Caco-2 (cell line): ENCODE measurements around the gene KLC1. TPM values are rescaled to one million over a fixed set of nuclear protein-coding genes. Genes with fewer than 3 reads are reported as not detected.

Source experiments
- BruUV-seq: library from RNA; stranded (reverse); fragments of 400-500 nt; replicated peaks from 2 replicates; lab custom pipeline; 2021; lab: Mats Ljungman, UMichigan
- CTCF ChIA-PET: fragments of 300-600 bp; sonication (Branson Sonifier 250); formaldehyde crosslinking; loops from one replicate; lab custom pipeline; 2022; ENCODE audit warnings: antibody characterized with exemption; lab: Charles Lee
- POLR2A ChIA-PET: fragments of 300-600 bp; sonication (Branson Sonifier 250); formaldehyde crosslinking; loops from one replicate; lab custom pipeline; 2022; ENCODE audit warnings: antibody characterized with exemption; lab: Charles Lee
- DNase-seq, 2 experiments: peaks; one replicate each; pipeline versions ENCODE4 v3.0.0 to v3.0.0-alpha.2; 2020 to 2022
- H3K27me3 ChIP-seq: replicated peaks from 2 replicates; pipeline ENCODE4 v1.6.0; 2011; ENCODE audit warnings: low read length; ENCODE audit not compliant: control insufficient read depth, insufficient read depth
- H3K36me3 ChIP-seq: 2 replicates; pipeline ENCODE4 v1.5.1; 2011; ENCODE audit warnings: low read length; ENCODE audit not compliant: control insufficient read depth, insufficient read depth
- H3K4me1 ChIP-seq: fragments of 250-450 bp; sonication (Bioruptor Pico); 2 replicates; pipeline ENCODE4 v1.5.1; 2020; ENCODE audit warnings: mild to moderate bottlenecking
- H3K4me3 ChIP-seq: 2 replicates; pipeline ENCODE4 v1.5.1; 2011; ENCODE audit warnings: low read depth, mild to moderate bottlenecking, control low read depth, low read length
- H3K9me3 ChIP-seq: fragments of 250-450 bp; sonication (Bioruptor Pico); 2 replicates; pipeline ENCODE4 v1.5.1; 2020; ENCODE audit warnings: mild to moderate bottlenecking, moderate library complexity
- H3K27ac Mint-ChIP-seq: one replicate; pipeline ENCODE4 v1.8.0; 2022; ENCODE audit warnings: mixed read lengths; ENCODE audit not compliant: unreplicated experiment
- H3K27me3 Mint-ChIP-seq: one replicate; pipeline ENCODE4 v1.8.0; 2022; ENCODE audit warnings: mixed read lengths; ENCODE audit not compliant: insufficient read depth, unreplicated experiment
- H3K36me3 Mint-ChIP-seq: one replicate; pipeline ENCODE4 v1.8.0; 2022; ENCODE audit warnings: mild to moderate bottlenecking, mixed read lengths; ENCODE audit not compliant: insufficient read depth, unreplicated experiment
- H3K4me1 Mint-ChIP-seq: one replicate; pipeline ENCODE4 v1.8.0; 2022; ENCODE audit warnings: low read depth, mixed read lengths; ENCODE audit not compliant: unreplicated experiment
- H3K4me3 Mint-ChIP-seq: one replicate; pipeline ENCODE4 v1.8.0; 2022; ENCODE audit warnings: mild to moderate bottlenecking, moderate library complexity, mixed read lengths; ENCODE audit not compliant: unreplicated experiment
- H3K9me3 Mint-ChIP-seq: one replicate; pipeline ENCODE4 v1.8.0; 2022; ENCODE audit warnings: mixed read lengths; ENCODE audit not compliant: unreplicated experiment
- CTCF ChIP-seq, 2 experiments: fragments of 200-600 bp in 1 of 2; IDR thresholded peaks; 1 replicate in 1 of 2; 2 replicates in 1 of 2; pipeline versions ENCODE4 v1.5.1 to v1.8.0; 2011 to 2022; ENCODE audit warnings: antibody characterized with exemption in 1 of 2, control low read depth in 1 of 2, inconsistent platforms in 1 of 2, low read depth in 1 of 2, low read length in 1 of 2, mild to moderate bottlenecking in 1 of 2, moderate library complexity in 1 of 2; ENCODE audit not compliant: insufficient read depth in 1 of 2, severe bottlenecking in 1 of 2, unreplicated experiment in 1 of 2
- intact Hi-C: fragments of 100-400 bp; cut with micrococcal nuclease; formaldehyde crosslinking; loops from one replicate; pipeline ENCODE4 v1.10.0; 2022; ENCODE audit not compliant: unreplicated experiment
- total RNA-seq: library from RNA; stranded (reverse); gene quantifications from 2 replicates; pipeline ENCODE4 v1.2.3, GENCODE V29; 2022

KLC1 gene
- total RNA-seq, 1 experiment from 2014 or later: 110 TPM

DNA sequence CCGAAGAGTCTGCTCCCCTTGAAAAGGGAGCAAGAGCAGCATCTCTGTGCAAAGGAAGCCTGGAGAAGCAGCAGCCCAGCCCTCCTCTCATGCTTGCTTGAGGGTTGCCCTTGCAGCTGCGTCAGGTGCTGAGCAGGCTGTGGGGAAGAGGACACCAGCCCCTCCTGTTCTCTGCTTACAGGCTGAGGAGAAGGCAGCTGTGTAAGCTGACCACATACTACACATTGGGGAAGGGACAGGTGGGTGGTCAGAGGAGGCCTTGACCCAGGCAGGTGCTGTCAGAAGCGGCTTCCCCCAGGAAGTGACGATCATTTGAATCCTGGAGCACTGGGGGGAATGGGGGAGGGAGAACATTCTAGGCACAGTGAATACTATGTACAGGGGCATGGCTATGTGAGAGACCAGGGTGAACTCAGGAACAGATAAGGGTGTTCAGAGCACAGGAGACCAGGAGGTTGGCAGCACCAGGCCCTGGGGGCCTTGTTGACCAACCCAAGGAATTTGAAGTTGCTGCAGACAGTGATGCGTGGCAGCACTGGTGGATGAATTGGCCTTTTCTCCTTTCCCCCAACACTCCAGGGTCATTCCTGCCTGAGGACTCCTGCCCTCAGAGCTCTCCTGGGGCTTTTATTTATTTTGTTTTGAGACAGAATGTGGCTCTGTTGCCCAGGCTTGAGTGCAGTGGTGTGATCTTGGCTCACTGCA is 2.7 kb upstream of the KLC1 start:
- Mint-ChIP-seq H3K4me1 (peaks cover 7% of the 10 kb centered on the region), H3K27me3 (no peaks in the 10 kb centered on the region), H3K27ac (no peak overlapping the region), H3K4me3 (no peak overlapping the region), H3K9me3 (no peaks in the 10 kb centered on the region), H3K36me3 (no peaks in the 10 kb centered on the region)
- ChIA-PET CTCF (interaction anchor here (0.5 kb wide), 1 partner anchor 452 kb away, joined by 3 read pairs; no protein-coding TSS in a partner anchor), POLR2A (no interaction called here)
- DNase-seq: no peak
- Histone ChIP-seq H3K4me1 (peaks cover 24% of the 10 kb centered on the region), H3K4me3 (no peak overlapping the region), H3K36me3 (no peaks in the 10 kb centered on the region), H3K27me3 (no peaks in the 10 kb centered on the region), H3K9me3 (no peaks in the 10 kb centered on the region)
- BruUV-seq: no TSS peak
- intact Hi-C loops: loop anchor here (10.0 kb wide), 1 partner anchor 61 kb away; the partner anchor contains the start of genes BAG5 and COA8
- TF ChIP-seq CTCF (IDR thresholded peaks at IDR 0.05; ENCODE audit: insufficient read depth in 1 of 2, low read depth in 1 of 2, low read length in 1 of 2, severe bottlenecking in 1 of 2, unreplicated experiment in 1 of 2): no peak

GRCh38 chr14:103627073-103628025 is 1.7 kb upstream of the KLC1 start:
- Mint-ChIP-seq H3K36me3 (peaks cover 4% of the 10 kb centered on the region), H3K4me1 (peaks cover 7% of the 10 kb centered on the region), H3K4me3 (peak overlapping the region; percentile 85), H3K9me3 (no peaks in the 10 kb centered on the region), H3K27me3 (no peaks in the 10 kb centered on the region), H3K27ac (peak overlapping the region; percentile 94)
- ChIA-PET POLR2A (no interaction called here), CTCF (no interaction called here)
- Histone ChIP-seq H3K36me3 (no peaks in the 10 kb centered on the region), H3K27me3 (no peaks in the 10 kb centered on the region), H3K4me3 (no peak overlapping the region), H3K9me3 (no peaks in the 10 kb centered on the region), H3K4me1 (peaks cover 24% of the 10 kb centered on the region)
- no TSS peak for BruUV-seq
- TF ChIP-seq CTCF (IDR thresholded peaks at IDR 0.05; ENCODE audit: insufficient read depth in 1 of 2, low read depth in 1 of 2, low read length in 1 of 2, severe bottlenecking in 1 of 2, unreplicated experiment in 1 of 2): no peak
- intact Hi-C loops: loop anchor here (10.0 kb wide), 1 partner anchor 63 kb away; the partner anchor contains the start of genes BAG5 and COA8
- no peak for DNase-seq

- BruUV-seq: no TSS peak
- POLR2A ChIA-PET: interaction anchor here (0.5 to 0.6 kb wide), 3 partner anchors 16 to 70 kb away, joined by 3 to 4 read pairs (median 3); no protein-coding TSS in a partner anchor
- intact Hi-C loops: loop anchor here (10.0 kb wide), 1 partner anchor 63 kb away; the partner anchor contains the start of genes BAG5 and COA8
- Mint-ChIP-seq H3K36me3 (peaks cover 4% of the 10 kb centered on the region), H3K9me3 (no peaks in the 10 kb centered on the region), H3K4me3 (peak overlapping the region; percentile 85), H3K27ac (peak overlapping the region; percentile 94), H3K27me3 (no peaks in the 10 kb centered on the region), H3K4me1 (peaks cover 7% of the 10 kb centered on the region)
- Histone ChIP-seq H3K4me3 (peak overlapping the region; percentile 98), H3K36me3 (no peaks in the 10 kb centered on the region), H3K27me3 (no peaks in the 10 kb centered on the region), H3K4me1 (peaks cover 24% of the 10 kb centered on the region), H3K9me3 (no peaks in the 10 kb centered on the region)
- DNase-seq: peak; percentile 53 to 58
- no peak for TF ChIP-seq CTCF (IDR thresholded peaks at IDR 0.05; ENCODE audit: insufficient read depth in 1 of 2, low read depth in 1 of 2, low read length in 1 of 2, severe bottlenecking in 1 of 2, unreplicated experiment in 1 of 2)
- CTCF ChIA-PET: interaction anchor here (0.6 kb wide), 1 partner anchor 20 kb away, joined by 3 read pairs; no protein-coding TSS in a partner anchor
These were observed 759 bp upstream of the KLC1 start for GRCh38 chr14:103628221-103628683.
